DMS114 treated with DMSO at 0.1 percent for 48 hours (cell line): ENCODE measurements around the gene TEAD1.

ENCODE experiments used
- DNase-seq: peaks from one replicate; lab custom pipeline; 2025; ENCODE audit not compliant: unreplicated experiment; lab: John Stamatoyannopoulos, UW

Gene TEAD1

DNA sequence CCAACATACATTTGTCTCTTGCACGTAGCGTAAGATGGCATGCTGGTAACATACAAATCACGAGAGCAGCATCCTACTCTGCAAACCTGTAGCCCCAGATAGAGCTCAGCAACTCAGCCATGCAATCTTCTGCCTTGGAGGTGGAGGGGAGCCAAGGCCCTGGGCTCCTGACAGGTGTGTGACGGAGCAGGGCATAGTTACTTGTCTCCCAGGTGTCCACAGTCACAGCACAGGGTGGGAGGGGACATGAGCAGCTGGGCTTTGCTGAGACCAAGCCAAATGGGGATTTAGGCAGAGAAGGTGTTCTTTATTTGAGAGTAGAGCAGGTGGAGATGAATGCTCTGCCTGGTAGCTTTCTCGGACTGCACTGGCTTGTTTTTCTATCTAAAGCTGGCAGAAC, 111.7 kb downstream of the TEAD1 start:
- no peak for DNase-seq

DNA sequence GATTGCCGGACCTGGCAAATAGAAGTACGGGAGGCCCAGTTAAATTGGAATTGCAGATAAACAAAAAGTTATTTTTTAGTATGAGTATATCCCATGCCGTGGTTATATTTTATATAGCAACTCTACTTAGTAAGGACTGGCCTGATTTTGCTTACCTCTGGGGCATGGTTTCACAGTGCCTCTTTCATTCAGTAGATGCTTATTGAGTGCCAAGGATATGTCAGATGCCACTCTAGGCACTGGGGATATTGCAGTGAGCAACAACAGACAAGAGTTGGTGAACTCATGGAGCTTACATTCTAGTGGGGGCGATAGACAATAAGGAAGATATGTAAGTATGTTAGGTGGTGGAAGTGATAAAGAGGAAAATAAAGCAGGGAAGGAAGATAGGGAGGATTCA, 112.2 kb downstream of the TEAD1 start:
- no peak for DNase-seq

DNA sequence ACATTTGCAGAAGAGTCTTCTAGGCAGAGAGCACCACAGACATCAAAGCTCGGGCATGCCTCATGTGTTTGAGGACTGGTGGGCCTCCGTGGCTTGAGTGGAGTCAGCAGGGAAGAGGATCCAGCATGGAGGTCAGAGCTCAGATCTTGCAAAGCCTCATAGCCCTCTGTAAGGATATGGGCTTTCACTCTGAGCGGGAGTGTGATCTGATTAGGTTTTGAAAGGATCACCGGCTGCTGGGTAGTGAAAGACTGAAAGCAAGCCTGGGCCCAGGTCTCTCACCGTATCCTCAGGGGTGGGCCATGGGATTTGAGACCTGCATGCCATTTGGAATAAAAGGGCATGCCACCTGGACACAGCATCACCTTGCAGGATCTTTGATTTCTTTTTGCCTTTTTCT, 112.7 kb downstream of the TEAD1 start:
- no peak for DNase-seq

DNA sequence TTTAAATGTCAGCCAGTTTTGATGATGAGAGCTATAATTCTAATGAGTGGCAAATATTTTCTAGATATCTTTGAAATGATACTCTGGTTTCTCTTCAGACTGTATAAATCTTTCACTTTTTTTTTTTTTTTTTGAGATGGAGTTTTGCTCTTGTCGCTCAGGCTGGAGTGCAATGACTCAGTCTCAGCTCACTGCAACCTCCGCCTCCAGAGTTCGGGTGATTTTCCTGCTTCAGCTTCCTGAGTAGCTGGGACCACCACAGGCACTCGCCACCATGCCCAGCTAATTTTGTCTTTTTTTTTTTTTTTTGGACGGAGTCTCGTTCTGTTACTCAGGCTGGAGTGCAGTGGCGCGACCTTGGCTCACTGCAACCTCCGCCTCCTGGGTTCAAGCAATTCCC, 113.6 kb downstream of the TEAD1 start:
- no peak for DNase-seq

DNA sequence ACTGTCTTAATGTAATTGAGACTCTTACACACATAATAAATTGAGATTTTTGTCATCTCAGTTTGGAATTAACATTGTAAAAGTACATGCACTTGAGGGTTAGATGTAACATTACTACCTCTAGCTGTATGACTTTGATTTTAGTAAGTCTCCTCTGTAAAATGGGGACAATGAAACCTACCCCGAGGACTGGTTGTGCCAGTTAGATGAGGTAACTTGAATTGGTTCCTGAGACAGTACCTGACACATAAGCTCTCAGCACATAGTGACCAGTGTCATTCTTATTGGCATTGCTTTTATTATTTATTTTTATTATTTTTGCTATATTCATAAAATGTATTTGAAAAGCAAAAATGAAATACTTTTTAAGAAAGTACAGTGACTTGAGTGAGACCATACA, 114.8 kb downstream of the TEAD1 start:
- no peak for DNase-seq

DNA sequence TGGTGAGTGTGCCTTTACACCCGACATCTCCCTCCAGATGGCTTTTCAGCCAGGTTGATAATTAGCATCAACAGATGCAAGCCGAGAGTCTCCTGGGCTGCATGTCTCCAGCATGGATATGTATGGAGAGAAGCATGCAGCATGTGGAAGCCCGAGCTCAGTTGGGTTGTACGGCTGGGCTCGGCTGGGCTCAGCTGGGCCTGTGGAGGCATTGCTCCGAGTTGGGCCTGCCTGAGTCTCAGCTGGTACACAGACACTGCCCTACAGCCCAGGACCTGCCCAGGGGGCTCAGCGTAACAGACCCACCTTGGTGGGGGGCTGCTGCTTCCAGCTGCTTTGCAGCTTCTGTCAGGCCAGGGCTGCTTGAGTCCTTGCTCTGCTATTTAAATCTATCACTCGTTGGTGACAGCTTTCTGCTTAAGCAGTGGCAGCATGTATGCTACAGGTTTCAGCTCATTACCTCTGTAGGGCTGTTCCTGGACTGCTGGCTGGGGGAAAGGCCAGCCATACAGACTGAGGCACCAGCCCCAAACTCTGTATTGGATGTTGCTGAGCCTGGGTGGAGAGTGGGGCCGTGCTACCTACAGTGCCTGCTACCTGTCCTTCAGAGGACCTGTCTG, 115.5 kb downstream of the TEAD1 start:
- DNase-seq = no peak

DNA sequence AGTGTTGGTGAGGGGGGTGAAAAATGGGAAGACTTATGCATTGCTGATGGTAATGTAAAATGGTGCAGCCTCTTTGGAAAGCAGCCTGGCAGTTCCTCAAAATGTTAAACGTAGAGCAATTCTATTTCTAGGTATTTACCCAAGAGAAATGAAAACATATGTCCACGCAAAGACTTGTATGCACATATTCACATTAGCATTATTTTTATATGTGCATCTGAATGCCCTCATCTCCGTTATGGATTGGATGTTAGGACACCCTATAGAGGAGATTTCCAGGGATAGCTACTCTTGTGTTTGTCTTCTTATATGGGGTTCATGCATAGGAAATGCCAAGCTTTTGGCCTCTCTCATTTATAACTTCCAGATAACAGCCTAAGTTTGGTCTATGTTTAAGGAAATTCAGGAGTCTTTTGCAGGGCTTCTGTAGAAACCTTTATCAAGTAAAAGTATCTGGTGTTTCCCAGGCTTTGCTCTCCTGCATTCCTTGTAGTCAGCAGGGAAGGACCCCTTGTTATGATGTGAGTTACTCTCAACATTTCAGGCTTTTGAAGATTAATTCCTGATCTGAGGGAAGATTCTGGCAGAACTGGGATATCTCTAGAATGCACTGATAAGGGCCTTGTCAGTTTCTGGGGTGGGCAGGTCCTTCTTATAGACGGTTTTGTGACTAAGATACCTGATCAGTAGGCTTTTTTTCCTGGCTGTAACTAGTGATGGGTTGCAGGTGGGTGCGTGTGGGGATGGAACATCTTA, 116.8 kb downstream of the TEAD1 start:
- no peak for DNase-seq

DNA sequence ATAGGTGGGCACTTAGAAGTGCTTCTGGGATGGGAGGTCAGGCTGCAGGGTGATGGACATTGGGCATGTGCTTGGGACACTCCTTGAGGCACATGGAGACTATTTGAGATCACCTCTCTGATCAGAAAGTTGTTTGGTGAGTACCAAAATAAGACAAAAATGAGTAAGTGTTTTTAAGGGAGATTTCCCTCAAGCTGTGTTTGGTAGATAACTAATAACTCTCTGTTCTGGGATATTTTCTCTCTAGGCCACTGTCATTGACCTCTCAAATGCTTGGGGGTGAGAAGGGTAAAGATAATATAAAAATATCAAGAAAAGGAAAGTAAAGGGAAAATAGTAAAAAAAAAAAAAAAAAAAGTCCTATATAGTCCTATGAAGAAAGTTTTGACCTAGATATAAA, 117.8 kb downstream of the TEAD1 start:
- no peak for DNase-seq

DNA sequence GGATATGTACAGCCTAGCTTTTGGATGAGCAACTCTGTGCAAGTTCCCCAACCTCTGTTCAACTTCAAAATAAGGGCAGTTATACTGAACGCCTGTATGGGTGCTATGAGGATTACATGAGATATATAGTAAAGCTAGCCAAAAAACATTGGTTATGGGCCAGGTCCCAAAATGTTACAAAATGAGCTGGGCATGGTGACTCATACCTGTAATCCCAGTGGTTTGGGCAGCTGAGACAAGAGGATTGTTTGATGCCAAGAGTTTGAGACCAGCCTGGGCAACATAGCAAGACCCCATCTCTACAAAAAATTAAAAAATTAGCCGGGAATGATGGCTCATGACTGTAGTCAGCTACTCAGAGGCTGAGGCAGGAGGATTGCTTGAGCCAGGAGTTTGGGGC, 118.4 kb downstream of the TEAD1 start:
- DNase-seq = no peak

DNA sequence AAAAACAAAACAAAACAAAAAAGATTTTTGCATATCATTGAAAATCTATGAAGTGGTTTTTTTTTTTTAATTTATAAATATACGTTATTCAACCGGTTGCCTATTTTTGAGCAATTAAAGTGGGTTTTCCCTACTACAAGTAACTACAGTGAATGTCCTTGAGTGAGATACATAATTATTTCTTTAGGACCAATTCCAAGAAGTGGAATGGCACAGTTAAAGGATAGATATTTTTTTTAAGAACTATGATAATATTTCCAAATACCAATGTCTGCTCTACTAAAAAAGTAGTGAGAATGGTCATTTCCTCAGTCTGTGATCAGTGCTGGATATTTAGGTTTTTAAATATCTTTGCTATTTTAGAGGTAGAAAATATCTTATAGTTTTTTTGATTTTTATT, 118.8 kb downstream of the TEAD1 start:
- no peak for DNase-seq

DNA sequence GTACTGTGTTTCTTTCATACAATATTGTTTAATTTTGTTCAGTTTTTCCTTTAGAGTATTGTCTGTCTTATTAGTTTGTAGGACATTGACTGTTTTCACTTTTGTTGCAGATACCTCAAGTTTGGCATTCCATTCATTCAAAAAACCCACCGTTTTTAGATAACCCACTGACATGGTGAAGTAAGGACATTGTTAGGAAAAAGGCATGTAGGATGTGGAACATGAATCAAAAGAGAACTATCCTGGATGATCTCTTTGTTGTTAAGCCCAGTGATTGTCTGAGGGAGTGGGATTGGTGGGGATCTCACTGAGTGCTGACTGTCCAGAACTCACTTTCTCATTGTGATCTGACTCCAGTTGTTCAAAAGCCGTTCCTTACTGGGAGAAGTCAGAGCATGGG, 119.3 kb downstream of the TEAD1 start:
- DNase-seq = no peak

DNA sequence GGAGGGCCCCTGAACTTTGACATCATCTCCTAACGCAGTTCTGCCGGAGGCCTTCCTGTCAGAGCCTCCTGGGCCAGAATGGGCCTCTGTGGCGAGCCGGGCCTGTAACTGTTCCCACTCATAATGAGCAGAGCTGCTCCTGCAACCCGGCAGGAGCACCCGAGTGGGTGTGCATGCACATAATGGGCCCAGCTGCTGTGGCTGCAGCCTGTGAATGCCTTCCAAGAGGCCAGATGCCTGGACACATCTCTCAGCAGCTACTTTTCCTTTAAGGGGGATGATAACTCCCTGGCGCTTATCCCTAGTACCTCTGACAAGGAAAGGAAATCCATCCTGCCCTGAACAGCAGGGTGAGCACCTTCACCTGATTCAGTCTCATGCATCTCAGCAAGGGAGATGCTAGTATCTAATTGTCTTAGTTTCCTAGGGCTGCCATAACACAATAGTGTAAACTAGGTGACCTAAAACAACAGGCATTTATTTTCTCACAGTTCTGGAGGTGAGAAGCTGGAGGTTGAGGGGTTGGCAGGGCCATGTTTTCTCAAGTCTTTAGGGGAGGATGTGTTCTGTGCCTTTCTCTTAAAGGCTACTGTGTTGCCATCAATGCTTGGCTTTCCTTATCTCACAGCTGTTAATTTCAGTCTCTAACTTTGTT, 120.5 kb downstream of the TEAD1 start:
- no peak for DNase-seq

DNA sequence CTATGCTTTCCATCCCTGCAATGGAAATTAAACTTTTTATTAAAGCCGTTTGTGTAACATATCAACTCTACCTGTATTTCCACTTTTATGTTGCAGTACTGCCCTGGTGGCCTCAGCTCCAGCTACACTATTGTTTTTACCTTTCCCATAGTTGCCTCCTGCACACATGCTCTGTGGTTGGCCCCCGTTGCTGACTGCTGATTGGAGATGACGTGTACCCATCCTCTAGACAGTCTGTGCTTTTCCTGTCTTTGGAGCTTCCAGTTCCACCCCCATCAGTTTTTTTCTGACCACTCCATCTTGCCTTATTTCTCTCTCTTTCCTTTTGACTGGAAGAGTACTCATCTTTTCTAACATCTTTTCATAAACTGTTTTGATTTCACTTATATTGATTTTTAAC, 123.8 kb downstream of the TEAD1 start:
- DNase-seq = no peak

DNA sequence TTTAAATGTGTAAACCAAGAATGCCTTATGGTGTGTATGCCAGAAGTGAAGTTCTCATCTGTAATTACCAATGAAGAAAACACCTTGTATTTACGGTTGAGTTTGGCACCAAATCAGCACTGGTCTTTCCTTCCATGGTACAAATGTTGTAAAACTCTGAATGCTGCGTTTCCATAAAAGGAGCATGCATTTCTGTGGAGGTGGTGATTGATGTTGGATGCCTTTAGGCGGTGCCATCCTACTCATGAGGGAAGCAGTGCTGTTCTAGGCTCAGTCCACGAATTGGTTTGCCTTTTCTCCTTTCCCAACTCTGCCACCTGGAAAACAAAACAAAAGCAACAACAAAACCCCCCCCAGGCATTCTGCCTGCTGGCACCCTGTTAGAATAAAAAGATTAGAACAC, 124.4 kb downstream of the TEAD1 start:
- no peak for DNase-seq

DNA sequence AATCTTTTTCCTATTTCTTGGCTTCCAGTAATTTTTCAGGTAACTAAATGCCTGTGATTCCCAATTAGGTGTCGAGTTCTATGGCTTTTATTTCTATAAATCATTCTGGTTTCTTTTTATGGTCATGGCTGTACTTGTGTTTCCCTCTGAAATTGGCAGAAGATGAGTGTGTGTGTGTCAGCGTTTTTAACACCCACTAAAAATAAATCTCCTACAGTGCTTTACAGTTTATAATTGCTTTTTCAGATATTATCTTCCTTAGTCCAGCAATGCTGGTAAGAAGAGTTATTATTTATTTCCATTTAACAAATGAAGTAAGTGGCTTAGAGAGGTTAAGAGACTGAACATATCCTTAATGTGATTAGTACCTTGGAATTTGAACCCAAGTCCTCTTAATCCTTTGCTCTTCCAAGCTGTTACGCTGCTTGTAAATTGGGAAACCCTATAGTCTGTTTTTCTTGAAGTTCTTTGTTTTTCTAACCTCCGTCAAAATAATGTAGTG, 125.2 kb downstream of the TEAD1 start:
- DNase-seq = no peak

DNA sequence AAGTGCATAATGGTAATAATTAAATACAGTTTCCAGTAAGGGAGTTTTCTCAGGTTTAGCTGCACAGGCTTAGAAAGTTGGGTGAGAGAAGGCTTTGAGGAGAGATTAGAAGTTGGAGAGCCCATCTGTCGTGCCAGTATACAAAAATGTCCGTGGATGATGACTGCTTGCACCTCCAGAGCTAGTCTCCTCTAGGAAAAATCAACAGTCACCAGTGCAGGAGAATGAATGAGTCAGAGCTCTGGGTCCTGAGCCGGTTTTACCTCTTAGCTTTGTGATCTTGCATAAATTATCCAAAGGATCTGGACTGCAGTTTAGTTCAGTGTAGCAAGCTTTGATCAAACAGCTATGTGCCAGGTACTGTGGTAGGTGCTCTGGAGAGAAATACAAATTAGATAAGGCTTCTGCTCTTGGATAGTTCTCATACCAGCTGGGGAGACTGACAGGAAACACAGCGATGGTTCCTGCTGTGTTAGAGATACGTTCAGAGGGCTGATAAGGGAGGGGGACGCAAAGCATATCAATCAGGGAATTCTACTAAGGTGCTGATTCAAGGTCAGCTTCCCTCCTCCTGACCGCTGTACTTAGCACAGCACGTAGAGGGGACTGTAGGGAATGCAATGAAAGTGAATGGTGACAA, 125.9 kb downstream of the TEAD1 start:
- no peak for DNase-seq

DNA sequence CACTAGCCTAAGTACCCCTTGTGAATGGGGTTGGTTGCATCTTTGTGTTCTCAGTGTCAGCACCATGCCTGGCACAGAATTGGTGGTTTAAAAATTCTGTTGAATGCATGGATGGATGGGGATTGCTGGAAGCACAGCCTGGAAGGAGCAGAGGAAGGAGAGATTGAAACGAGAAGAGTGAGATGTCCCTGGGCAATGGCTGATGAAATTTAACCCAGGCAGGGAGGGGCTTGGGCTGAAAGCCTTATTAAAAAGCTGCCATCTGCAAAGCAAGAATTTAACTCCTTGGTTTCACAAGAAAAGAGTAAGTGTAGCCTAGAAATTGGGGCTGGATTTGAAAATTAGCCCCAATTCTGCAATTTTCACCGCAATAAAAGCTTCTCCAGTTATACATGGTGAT, 126.7 kb downstream of the TEAD1 start:
- DNase-seq = no peak

DNA sequence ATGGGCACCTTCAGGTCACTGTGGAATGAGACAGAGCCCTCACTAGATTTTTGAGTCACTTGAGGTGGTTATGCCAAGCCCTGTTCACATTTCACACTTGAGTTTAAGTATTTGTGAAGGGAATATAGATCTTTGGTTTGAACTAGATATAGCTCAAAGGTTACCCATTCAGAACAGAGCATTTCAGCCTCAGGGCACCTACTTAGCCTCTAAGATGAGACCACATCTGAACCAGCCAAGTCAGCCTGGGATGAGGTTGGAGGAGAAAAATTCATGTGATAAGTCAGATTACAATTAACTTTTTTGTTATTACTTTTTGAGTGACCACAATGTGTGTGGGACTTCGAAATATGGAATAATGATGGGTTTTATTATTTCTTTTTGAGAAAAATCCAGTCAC, 127.8 kb downstream of the TEAD1 start:
- DNase-seq = no peak

DNA sequence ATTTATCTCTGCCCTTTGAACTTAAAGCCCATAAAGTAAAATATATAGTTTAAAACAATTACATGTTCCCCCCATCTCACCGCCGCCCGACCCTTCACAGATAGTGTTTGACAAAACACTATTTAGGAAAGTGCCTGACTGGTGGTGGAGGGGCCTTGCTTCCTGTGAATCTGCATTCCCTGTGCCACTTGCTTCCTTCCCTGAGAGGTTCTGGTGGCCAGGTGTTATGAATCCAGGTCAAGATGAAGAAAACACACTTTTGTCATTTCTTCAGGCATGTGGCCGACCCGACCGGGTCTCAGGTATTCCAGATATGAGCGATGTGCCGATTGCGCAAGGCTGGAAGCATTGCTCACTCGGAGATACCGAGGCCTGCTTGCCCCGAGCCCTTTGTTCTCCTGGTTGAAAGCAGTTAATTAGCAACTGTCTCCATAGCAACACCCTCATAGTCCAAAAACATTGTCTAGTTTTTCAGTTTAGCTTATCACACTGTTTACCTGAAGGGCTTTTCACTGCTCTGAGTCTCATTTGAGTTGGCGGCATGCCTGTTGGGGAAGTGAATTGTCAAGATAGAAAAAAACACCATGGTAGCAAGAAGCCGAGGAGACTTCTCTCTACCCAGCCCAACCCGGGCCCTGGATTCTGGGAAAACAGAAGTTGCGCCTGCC, 128.3 kb downstream of the TEAD1 start:
- DNase-seq = no peak

DNA sequence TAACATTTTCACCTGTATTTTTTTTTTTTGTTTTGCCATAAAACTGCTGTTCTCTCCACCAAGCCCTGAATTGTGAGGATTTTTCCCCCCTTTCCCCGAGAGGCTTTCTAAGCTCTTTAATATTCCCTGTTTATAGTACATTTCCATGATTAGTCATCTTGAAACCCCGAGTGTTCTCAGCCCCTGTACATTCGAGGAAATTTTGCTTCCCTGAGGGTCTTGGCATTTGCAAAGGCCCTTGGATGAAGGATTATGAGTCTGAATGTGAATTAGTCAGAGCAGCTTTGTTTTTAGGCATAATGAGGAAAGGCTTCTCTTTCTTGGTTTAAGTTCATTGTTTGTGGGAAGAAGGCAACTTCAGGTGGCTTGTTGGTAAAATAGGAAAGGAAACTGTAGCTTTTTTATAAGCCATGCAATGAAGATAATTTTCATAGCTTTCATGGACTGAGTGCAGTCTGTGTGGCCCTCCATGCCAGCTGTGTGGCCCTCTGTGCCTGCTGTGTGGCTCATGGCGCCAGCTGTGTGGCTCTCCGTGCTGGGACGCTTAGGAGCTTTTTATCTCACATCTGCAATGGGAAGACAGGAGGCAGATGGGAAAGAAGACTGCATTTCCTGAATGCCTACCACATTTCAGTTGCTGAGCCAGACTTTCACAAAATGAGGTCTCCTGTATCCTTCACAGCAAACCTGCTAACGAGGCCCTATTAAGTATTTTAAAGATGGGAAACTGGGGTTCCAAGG, 129.0 kb downstream of the TEAD1 start:
- DNase-seq = no peak

DNA sequence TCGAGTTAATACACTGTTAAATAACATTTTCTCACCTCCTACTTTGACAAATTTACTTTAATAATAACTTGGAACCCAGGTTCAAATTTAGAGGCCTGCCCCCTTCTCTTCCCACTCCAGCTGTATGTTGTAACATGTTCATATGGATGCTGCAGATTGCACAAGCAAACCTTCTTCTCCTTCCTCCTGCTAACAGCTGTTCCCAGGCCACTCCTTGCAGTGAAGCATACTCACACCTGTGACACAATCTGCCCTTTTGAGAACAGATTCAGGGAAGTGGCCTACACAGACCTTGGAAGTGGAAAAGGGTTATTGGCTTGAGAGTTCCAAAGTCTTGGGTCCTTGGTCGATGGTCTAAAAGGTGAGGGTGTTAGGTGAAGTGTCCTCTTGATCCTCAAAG, 131.9 kb downstream of the TEAD1 start:
- DNase-seq = no peak
